Fibroblast of skin of left biceps (primary cell): ENCODE data around the gene ZNF14.
"Not testable (repeated sequence)": the region's sequence is repeated elsewhere in the genome, so short reads cannot be mapped to it uniquely, and the experiment has no call there.

Experiments used
- DNase-seq, 2 experiments: peaks; one replicate each; pipeline ENCODE4 v3.0.0-alpha.2; 2013; ENCODE audit warnings: low read depth in 2 of 2

Gene ZNF14

GRCh38 chr19:19746286-19747213, 13.6 kb upstream of the ZNF14 start:
- no peak for DNase-seq

DNA sequence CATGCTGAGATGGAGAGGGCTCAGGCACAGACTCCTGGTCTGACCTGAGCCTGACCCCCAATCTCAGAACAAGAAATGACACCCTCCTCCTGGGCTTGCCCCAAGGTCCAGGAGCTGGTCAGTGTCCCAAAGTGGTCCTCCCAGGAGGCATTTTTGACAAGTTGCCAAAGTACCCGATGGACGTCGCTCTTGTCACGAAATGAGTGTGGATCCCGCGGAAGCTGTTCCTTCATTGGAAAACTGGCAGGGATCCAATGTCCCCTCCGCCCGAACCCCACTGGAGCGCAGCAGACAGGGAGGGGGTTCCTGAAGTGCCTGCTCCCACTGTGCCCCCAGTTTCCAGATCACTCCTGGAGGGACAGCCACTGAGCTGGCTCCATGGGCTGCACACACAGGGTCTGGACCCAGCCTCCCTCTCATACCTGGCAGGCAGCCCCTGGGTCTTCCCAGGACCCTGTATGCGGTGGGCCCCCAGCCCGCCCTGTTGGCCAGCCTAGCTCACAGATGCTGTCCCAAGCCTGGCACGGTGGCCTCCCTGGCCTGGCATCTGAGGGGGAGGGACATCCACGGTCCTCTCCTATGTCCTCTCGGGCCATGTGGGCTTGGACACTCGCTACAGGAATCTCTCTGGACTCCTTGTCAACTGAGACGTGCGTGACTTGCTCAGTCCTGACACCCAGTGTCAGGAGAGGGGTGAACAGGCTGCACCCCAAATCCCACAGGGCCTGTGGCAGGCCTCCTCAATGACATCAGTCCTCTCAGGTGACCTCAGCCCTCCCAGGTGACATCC, 12.8 kb upstream of the ZNF14 start:
- no peak for DNase-seq

DNA sequence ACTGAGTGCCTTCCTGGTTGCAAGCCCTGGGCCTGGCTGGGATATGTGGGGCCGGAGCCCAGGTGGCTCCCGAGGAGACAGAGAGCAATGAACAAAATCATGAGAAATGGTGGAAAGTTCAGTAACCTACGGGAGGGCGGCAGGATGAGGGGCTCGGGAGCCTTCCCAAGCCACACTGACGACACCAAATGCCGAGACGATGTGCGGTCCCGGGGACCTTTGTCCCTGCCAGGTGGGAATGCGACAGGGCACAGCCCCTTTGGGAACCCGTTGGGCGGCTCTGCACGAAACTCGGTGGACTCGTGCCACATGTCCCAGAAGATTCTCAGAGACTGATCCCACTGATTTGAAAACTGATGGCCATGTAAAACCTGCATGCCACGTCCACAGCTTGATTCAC, 11.7 kb upstream of the ZNF14 start:
- no peak for DNase-seq

DNA sequence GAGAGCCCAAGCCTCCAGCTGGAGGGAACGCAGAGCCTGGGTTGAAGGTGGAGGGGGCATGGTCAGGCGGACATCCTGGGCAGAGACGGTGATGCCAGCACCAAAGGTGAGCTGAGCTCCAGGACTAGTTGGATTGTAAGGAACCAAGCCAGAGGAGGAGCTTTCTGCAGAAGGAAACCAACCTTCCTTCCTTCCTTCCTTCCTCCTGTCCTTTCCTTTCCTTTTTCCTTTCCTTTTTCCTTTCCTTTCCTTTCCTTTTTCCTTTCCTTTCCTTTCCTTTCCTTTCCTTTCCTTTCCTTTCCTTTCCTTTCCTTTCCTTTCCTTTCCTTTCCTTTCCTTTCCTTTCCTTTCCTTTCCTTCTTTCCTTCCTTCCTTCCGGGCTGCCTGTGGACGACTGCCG, 11.0 kb upstream of the ZNF14 start:
- DNase-seq, result not testable (repeated sequence)

DNA sequence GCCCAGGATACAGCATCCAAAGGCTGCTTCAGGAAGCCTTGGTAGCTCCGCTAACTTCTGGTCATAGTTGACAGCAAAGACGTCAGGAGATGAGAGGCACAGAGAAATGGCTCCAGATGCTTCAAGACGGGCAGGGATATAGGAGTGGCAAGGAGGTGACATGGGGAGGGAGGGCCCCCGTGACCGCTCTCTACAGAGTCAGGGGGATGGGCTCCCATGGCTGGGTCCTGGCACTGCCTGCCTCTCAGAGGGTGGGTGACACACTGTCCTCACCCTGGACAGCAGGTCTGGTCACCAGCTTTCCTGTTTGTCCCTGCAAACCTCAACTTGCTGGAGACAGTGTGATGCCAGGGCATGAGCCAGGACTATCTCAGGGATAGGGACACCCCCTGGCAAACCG, 10.3 kb upstream of the ZNF14 start:
- DNase-seq, result no peak

DNA sequence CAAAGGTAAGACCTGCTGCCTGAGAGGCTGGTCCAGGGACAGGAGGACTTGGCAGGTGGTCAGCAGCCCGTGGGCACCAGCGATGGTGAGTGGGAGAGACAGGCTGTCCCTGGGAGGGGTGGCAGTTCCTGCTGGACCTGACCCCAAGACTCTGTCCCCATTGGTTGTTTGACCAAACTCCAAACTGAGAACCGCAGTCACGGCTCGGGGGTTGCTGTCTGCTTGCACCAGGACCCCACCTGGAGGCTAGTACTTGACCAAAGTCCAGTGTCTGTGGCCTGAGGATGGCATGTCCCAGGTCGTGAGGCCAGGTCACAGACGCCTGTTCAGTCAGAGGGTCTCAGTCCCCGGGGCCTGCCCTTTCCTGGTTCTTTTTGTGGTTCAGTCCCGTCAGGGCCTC, 9.9 kb upstream of the ZNF14 start:
- no peak for DNase-seq

DNA sequence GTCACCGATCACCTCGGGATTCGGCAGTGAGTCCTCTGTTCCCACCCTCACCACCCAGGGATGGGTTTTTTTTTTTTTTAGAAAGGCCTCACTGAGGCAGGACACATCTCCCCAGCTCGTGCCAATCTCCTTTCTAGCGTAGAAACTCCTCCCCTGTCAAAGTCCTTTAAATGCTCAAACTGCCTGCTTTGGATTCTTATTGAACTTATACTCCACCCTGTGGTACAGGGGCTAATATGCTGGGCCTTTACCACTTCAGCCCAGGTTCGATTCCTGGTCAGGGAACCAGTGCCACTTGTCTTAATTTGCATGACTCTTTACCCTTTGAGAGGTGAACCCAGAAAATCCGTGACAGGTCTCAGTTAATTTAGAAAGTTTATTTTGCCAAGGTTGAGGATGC, 8.3 kb upstream of the ZNF14 start:
- DNase-seq, result no peak

DNA sequence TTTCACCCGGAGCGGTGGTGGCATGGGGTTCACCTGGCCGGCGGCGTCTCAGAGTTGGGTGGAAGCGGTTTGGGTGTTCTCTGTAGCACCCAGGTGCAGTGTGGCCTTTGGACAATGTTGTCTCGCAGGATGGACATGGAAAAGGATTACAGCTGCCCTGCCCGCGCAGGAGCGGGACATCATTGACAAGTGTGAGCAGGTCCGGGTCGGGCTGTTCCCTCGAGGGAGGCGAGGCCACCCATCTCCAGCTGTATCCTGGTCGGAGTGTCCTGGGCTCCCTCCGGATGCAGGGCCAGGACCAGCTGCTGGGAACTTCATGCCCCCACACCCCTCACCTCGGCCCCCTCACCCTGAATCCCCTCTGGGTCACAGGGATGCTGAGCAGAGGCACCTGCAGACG, 7.8 kb upstream of the ZNF14 start:
- no peak for DNase-seq

- DNase-seq, result no peak
Observed at GRCh38 chr19:19738564-19738963, 5.7 kb upstream of the ZNF14 start.

- no peak for DNase-seq
Observed at GRCh38 chr19:19737559-19738332, 4.8 kb upstream of the ZNF14 start.

- DNase-seq, result no peak
Observed at GRCh38 chr19:19721896-19722295, 11.0 kb downstream of the ZNF14 start.

- no peak for DNase-seq
Observed at GRCh38 chr19:19719798-19720197, 13.1 kb downstream of the ZNF14 start.

DNA sequence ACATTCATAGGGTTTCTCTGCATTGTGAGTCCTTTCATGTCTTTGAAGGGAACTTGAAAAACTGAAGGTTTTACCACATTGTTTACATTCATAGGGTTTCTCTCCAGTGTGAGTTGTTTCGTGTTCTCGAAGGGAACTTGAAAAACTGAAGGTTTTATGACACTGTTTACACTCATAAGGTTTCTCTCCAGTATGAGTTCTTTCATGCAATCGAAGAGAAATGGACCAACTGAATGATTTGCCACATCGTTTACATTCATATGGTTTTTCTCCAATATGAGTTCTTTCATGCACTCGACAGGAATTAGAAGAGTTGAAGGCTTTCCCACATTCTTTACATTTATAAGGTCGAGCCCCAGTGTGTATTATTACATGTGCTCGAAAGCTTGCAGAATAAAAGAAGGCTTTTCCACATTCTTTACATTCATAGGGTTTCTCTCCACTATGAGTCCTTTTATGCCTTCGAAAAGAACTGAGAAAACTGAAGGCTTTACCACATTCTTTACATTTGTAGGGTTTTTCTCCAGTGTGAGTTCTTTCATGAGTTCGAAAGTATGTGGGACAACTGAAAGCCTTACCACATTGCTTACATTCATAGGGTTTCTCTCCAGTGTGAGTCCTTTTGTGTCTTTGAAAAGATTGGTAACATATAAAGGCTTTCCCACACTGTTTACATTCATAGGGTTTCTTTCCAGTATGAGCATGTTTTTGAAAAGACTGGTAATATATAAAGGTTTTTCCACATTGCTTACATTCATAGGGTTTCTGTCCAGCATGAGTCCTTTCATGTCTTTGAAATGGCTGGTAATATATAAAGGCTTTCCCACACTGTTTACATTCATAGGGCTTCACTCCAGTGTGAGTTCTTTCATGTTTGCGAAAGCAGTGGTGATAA, 20.7 kb downstream of the ZNF14 start:
- no peak for DNase-seq

DNA sequence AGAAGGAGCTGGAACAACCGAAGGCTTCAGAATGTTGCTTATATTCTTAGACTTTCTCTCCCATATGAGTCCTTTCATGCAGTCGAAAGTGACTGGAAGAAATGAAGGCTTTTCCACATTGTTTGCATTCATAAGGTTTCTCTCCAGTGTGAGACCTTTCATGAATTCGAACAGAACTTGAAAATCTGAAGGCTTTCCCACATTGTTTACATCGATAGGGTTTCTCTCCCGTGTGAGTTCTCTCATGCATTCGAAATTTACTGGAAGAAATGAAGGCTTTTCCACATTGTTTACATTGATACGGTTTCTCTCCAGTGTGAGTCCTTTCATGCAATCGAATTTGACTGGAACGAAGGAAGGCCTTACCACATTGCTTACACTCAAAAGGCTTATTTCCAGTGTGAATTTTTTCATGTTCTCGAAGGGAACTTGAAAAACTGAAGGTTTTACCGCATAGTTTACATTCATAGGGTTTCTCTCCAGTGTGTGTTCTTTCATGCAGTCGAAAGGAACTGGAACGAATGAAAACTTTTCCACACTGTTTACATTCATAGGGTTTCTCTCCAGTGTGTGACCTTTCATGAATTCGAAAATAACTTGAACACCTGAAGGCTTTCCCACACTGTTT, 21.5 kb downstream of the ZNF14 start:
- no peak for DNase-seq

DNA sequence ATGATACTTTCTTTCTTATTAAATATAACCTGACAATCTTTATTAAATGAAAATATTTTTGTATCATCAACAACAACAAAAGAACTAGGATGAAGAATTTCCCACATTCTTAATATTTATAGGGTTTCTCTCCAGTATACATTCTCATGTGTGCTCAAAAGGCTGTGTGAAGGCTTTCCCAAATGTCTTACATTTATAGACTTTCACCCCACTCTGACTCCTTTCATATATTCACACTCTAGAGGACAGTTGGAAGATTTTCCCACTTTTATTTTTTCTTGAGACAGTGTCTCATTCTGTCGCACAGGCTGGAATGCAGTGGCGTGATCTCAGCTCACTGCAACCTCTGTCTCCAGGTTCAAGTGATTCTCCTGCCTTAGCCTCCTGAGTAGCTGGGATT, 22.4 kb downstream of the ZNF14 start:
- no peak for DNase-seq

GRCh38 chr19:19704836-19705235, 28.1 kb downstream of the ZNF14 start:
- no peak for DNase-seq

DNA sequence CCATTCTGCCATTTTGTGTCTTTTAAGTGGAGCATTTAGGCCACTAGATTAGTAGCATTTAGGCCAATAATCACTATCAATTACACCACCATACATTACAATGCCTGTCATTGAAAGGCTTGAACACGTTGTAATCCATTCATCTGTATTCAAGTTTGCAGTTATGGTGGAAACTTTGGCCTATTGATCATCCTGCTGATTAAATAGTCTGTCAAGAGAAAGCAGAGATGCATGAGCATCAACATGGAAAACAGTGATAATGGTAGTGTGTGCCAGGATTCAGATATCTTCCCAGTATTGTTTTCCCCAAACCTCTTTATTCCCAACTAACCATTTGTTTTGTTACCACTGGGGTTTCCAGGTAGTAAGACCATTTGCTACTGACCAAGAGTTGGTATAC, 32.4 kb downstream of the ZNF14 start:
- DNase-seq, result not testable (repeated sequence)

GRCh38 chr19:19697589-19697988, 35.3 kb downstream of the ZNF14 start:
- DNase-seq, result no peak

GRCh38 chr19:19696386-19696785, 36.5 kb downstream of the ZNF14 start:
- no peak for DNase-seq

DNA sequence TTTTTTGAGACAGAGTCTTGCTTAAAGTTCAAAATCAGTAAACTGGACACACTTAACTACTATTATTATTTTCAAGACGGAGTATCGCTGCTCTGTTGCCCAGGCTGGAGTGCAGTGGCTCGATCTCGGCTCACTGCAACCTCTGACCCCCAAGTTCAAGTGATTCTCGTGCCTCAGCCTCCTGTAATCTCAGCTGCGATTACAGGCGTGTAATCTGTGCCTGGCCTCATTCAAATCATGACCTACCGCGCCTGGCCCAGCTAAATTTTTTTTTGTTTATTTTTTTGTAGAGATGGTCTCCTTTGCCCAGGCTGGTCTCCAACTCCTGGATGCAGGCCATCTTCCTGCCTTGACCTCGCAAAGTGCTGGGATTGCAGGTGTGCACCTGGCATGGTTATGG, 41.2 kb downstream of the ZNF14 start:
- DNase-seq, result no peak

DNA sequence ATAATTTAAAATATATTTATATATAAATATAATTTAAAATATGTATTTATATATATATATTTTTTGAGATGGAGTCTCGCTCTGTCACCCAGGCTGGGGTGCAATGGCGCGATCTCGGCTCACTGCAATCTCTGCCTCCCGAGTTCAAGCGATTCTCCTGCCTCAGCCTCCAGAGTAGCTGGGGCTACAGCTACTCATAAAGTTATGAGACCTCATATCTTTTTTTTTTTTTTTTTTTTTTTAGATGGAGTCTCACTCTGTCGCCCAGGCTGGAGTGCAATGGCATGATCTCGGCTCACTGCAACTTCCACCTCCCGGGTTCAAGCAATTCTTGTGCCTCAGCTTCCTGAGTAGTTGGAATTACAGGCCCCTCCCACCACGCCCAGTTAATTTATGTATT, 43.9 kb downstream of the ZNF14 start:
- DNase-seq, result not testable (repeated sequence)
